PC-3 (cell line): ENCODE measurements around the gene MUS81.

Experiments used
- CTCF ChIP-seq: fragments of 300-600 bp; sonication (generic); conservative IDR thresholded peaks from 2 replicates; pipeline ENCODE4 v1.5.1; 2017; ENCODE audit warnings: antibody characterized with exemption, low read depth, mild to moderate bottlenecking, low read length
- EZH2 ChIP-seq: fragments of 300-600 bp; sonication (generic); IDR thresholded peaks from one replicate; pipeline ENCODE4 v1.6.1; 2017; ENCODE audit warnings: antibody characterized with exemption, mild to moderate bottlenecking, low read length; ENCODE audit not compliant: unreplicated experiment
- EZH2phosphoT487 ChIP-seq: fragments of 300-600 bp; sonication (generic); IDR thresholded peaks from 2 replicates; pipeline ENCODE4 v1.6.1; 2018; ENCODE audit warnings: mild to moderate bottlenecking, antibody characterized with exemption, low read length, borderline replicate concordance

GRCh38 chr11:65899356-65900124 is 39.3 kb downstream of the MUS81 start:
- TF ChIP-seq CTCF (no peak), EZH2 (no peak), EZH2phosphoT487 (no peak)
